ENCODE data around the gene PGA5.

Gene PGA5

GRCh38 chr11:61294717-61295595 is 54.0 kb downstream of the PGA5 start, which contains the start of gene VWCE:
VWCE (minus strand) TSS chr11:61295316; CDS start chr11:61295037, 279 bp downstream.
- DNase-seq (ENCODE audit: low spot score): peak; percentile 32

- DNase-seq (ENCODE audit: low spot score): no peak
Measured at GRCh38 chr11:61295596-61295926, 54.6 kb downstream of the PGA5 start.

- DNase-seq (ENCODE audit: low spot score): no peak
Measured at GRCh38 chr11:61297341-61297740, 56.4 kb downstream of the PGA5 start.

GRCh38 chr11:61297746-61298145 is 56.8 kb downstream of the PGA5 start:
- DNase-seq (ENCODE audit: low spot score): no peak

GRCh38 chr11:61298663-61299244 is 57.8 kb downstream of the PGA5 start:
- no peak for DNase-seq (ENCODE audit: low spot score)
